H1 (cell line): ENCODE data around the gene MOV10L1. TPM values are rescaled to one million over a fixed set of nuclear protein-coding genes. Genes with fewer than 3 reads are reported as not detected.

Source experiments
- CTCF ChIA-PET: fragments of 300-600 bp; sonication (Branson Sonifier 250); formaldehyde crosslinking; loops from one replicate; lab custom pipeline; 2021; ENCODE audit not compliant: partially characterized antibody; lab: Charles Lee
- POLR2A ChIA-PET: fragments of 300-600 bp; sonication (Branson Sonifier 250); formaldehyde crosslinking; loops from one replicate; lab custom pipeline; 2021; ENCODE audit warnings: inconsistent platforms; ENCODE audit not compliant: partially characterized antibody; lab: Charles Lee
- DNase-seq, 2 experiments: peaks; one replicate each; pipeline versions ENCODE4 v3.0.0 to v3.0.0-alpha.2; 2010 to 2022; ENCODE audit warnings: low spot score in 2 of 2, low read depth in 1 of 2, mixed read lengths in 1 of 2
- FAIRE-seq: peaks from 2 replicates; lab custom pipeline; 2011; peaks lifted over from hg19 to GRCh38; lab: Jason Lieb, UNC
- H2AFZ ChIP-seq: 2 replicates; pipeline ENCODE4 v1.8.1; 2012; ENCODE audit warnings: low read length, inconsistent platforms
- H2AK5ac ChIP-seq: 2 replicates; pipeline ENCODE4 v1.6.1; 2013; ENCODE audit warnings: low read depth, low read length
- H2BK120ac ChIP-seq: replicated peaks from 2 replicates; pipeline ENCODE3; 2013; ENCODE audit warnings: low read depth, low read length, inconsistent platforms
- H2BK12ac ChIP-seq: 2 replicates; pipeline ENCODE4 v1.6.1; 2013; ENCODE audit warnings: low read depth, low read length
- H2BK15ac ChIP-seq: 2 replicates; pipeline ENCODE4 v1.6.1; 2013; ENCODE audit warnings: low read length
- H2BK20ac ChIP-seq: 2 replicates; pipeline ENCODE4 v1.6.1; 2013; ENCODE audit warnings: low read length
- H2BK5ac ChIP-seq: 2 replicates; pipeline ENCODE4 v1.6.1; 2013; ENCODE audit warnings: low read depth, low read length
- H3K14ac ChIP-seq: 2 replicates; pipeline ENCODE4 v1.6.1; 2013; ENCODE audit warnings: inconsistent platforms; ENCODE audit not compliant: insufficient read length
- H3K18ac ChIP-seq: 2 replicates; pipeline ENCODE4 v1.6.1; 2013; ENCODE audit warnings: low read length; ENCODE audit errors: extremely low read depth
- H3K23ac ChIP-seq: 2 replicates; pipeline ENCODE4 v1.6.1; 2013; ENCODE audit warnings: inconsistent platforms; ENCODE audit not compliant: insufficient read length
- H3K23me2 ChIP-seq: 2 replicates; pipeline ENCODE4 v1.6.1; 2013; ENCODE audit warnings: low read depth, low read length
- H3K27ac ChIP-seq: 2 replicates; pipeline ENCODE4 v1.6.1; 2011; ENCODE audit warnings: low read depth, low read length, inconsistent platforms
- H3K27me3 ChIP-seq, 4 experiments: replicated peaks in 1 of 4; 1 replicate in 1 of 4; 2 replicates in 3 of 4; pipeline versions ENCODE4 v1.6.1 to v1.8.1; 2011 to 2013; ENCODE audit warnings: low read length in 3 of 4, mild to moderate bottlenecking in 3 of 4, inconsistent platforms in 2 of 4, mixed read lengths in 2 of 4, moderate library complexity in 1 of 4; ENCODE audit not compliant: control insufficient read depth in 3 of 4, insufficient read depth in 3 of 4; ENCODE audit errors: extremely low read depth in 1 of 4
- H3K36me3 ChIP-seq, 4 experiments: 2 replicates each; pipeline versions ENCODE4 v1.6.1 to v1.8.1; 2011 to 2013; ENCODE audit warnings: mild to moderate bottlenecking in 4 of 4, low read length in 3 of 4, moderate library complexity in 2 of 4, control low read depth in 1 of 4, inconsistent platforms in 1 of 4; ENCODE audit not compliant: insufficient read depth in 4 of 4, control insufficient read depth in 2 of 4
- H3K4ac ChIP-seq: replicated peaks from 2 replicates; pipeline ENCODE3; 2013; ENCODE audit warnings: low read length, low read depth, mixed read lengths, inconsistent platforms; ENCODE audit not compliant: insufficient read length
- H3K4me1 ChIP-seq, 4 experiments: replicated peaks in 1 of 4; 1 replicate in 1 of 4; 2 replicates in 3 of 4; pipeline versions ENCODE4 v1.6.1 to v1.8.1; 2011 to 2013; ENCODE audit warnings: low read length in 3 of 4, inconsistent platforms in 2 of 4, mixed read lengths in 1 of 4; ENCODE audit not compliant: insufficient read depth in 4 of 4, control insufficient read depth in 3 of 4
- H3K4me2 ChIP-seq, 2 experiments: 2 replicates each; pipeline versions ENCODE4 v1.6.1 to v1.8.1; 2011 to 2013; ENCODE audit warnings: low read depth in 2 of 2, low read length in 2 of 2, control low read depth in 1 of 2, inconsistent platforms in 1 of 2, mild to moderate bottlenecking in 1 of 2; ENCODE audit not compliant: insufficient read depth in 1 of 2
- H3K4me3 ChIP-seq, 4 experiments: fragments of 200-600, 300-600 bp in 1 of 4; sonication (generic), shearing (Covaris generic), sonication (Bioruptor Twin) in 1 of 4; 2 replicates each; pipeline versions ENCODE4 v1.5.1 to v1.8.1; 2011 to 2016; ENCODE audit warnings: low read length in 4 of 4, low read depth in 3 of 4, control low read depth in 2 of 4, inconsistent platforms in 2 of 4, mild to moderate bottlenecking in 2 of 4, mixed read lengths in 1 of 4, moderate library complexity in 1 of 4; ENCODE audit not compliant: insufficient read depth in 2 of 4; ENCODE audit errors: extremely low read depth in 1 of 4
- H3K56ac ChIP-seq: replicated peaks from 2 replicates; pipeline ENCODE3; 2013; ENCODE audit warnings: low read depth, mild to moderate bottlenecking, mixed read lengths, low read length, inconsistent platforms; ENCODE audit not compliant: insufficient read length
- H3K79me1 ChIP-seq: 2 replicates; pipeline ENCODE4 v1.6.1; 2013; ENCODE audit warnings: low read depth, low read length, control low read depth
- H3K79me2 ChIP-seq, 2 experiments: 2 replicates each; pipeline versions ENCODE4 v1.6.1 to v1.8.1; 2012 to 2013; ENCODE audit warnings: low read length in 2 of 2, mild to moderate bottlenecking in 2 of 2, inconsistent platforms in 1 of 2; ENCODE audit not compliant: insufficient read depth in 2 of 2, control insufficient read depth in 1 of 2
- H3K9ac ChIP-seq, 4 experiments: replicated peaks in 1 of 4; 1 replicate in 1 of 4; 2 replicates in 3 of 4; pipeline versions ENCODE4 v1.6.1 to v1.8.1; 2011 to 2013; ENCODE audit warnings: low read depth in 3 of 4, low read length in 3 of 4, control low read depth in 2 of 4, mild to moderate bottlenecking in 2 of 4, moderate library complexity in 2 of 4, inconsistent platforms in 1 of 4; ENCODE audit errors: extremely low read depth in 1 of 4
- H3K9me3 ChIP-seq, 2 experiments: 2 replicates each; pipeline versions ENCODE4 v1.6.1 to v1.8.1; 2012 to 2013; ENCODE audit warnings: mild to moderate bottlenecking in 2 of 2, moderate library complexity in 2 of 2, control low read depth in 1 of 2, inconsistent platforms in 1 of 2, low read depth in 1 of 2, low read length in 1 of 2, mixed read lengths in 1 of 2; ENCODE audit not compliant: insufficient read depth in 2 of 2
- H4K20me1 ChIP-seq, 2 experiments: replicated peaks in 1 of 2; 2 replicates each; pipeline versions ENCODE3 to v1.8.1; 2011 to 2013; ENCODE audit warnings: inconsistent platforms in 2 of 2, low read length in 2 of 2, mild to moderate bottlenecking in 1 of 2; ENCODE audit not compliant: insufficient read depth in 2 of 2, control insufficient read depth in 1 of 2
- H4K5ac ChIP-seq: 2 replicates; pipeline ENCODE4 v1.6.1; 2013; ENCODE audit warnings: low read length, low read depth, mixed read lengths, inconsistent platforms; ENCODE audit not compliant: insufficient read length
- H4K8ac ChIP-seq: 2 replicates; pipeline ENCODE4 v1.8.0; 2013; ENCODE audit warnings: mild to moderate bottlenecking, moderate library complexity, low read length, inconsistent platforms; ENCODE audit not compliant: insufficient read depth; ENCODE audit errors: extremely low read depth
- H4K91ac ChIP-seq: replicated peaks from 2 replicates; pipeline ENCODE3; 2013; ENCODE audit warnings: low read length, mixed read lengths, inconsistent platforms; ENCODE audit not compliant: insufficient read length
- CEBPB ChIP-seq: IDR thresholded peaks from 2 replicates; pipeline ENCODE4 v1.6.1; 2012; ENCODE audit warnings: low read depth, low read length
- RAD21 ChIP-seq, 2 experiments: IDR thresholded peaks in 1 of 2; conservative IDR thresholded peaks in 1 of 2; 2 replicates each; pipeline ENCODE4 v1.6.1; 2011; ENCODE audit warnings: low read depth in 2 of 2, low read length in 2 of 2, improper control_type of control experiment in 1 of 2, inconsistent platforms in 1 of 2, mild to moderate bottlenecking in 1 of 2, moderate library complexity in 1 of 2
- WGBS, 2 experiments: shearing (Covaris generic) in 1 of 2; methylation state at CpG; one replicate each; pipeline versions ENCODE4 v1.1.6 to v1.1.7; 2013 to 2015; ENCODE audit warnings: low lambda C conversion rate in 2 of 2, mixed read lengths in 2 of 2, inconsistent platforms in 1 of 2, low coverage in 1 of 2, missing lambda C conversion rate in 1 of 2; ENCODE audit not compliant: insufficient replicate concordance in 2 of 2, insufficient coverage in 1 of 2, insufficient read length in 1 of 2; ENCODE audit errors: extremely low coverage in 1 of 2, missing lambda C conversion rate in 1 of 2; 5-methylcytosine and 5-hydroxymethylcytosine counted together
- polyA plus RNA-seq, 7 experiments: library from polyadenylated mRNA; depleted of rRNA in 3 of 7; stranded (reverse) in 5 of 7; unstranded in 2 of 7; fragments of >200 nt in 5 of 7; fragments of 200-250 nt in 2 of 7; gene quantifications; 1 replicate in 5 of 7; 2 replicates in 1 of 7; 4 replicates in 1 of 7; pipeline versions ENCODE4 v1.2.1 to v1.2.3, GENCODE V29; 2011 to 2013; ENCODE audit warnings: missing spikeins in 2 of 7, mixed read lengths in 2 of 7
- total RNA-seq: library from RNA; stranded (reverse); fragmentation: NEBNext Ultra II Directional; extraction: Animal tissue kit (Norgen Biotek cat#: 25700); gene quantifications from 2 replicates; pipeline ENCODE4 v1.2.1, GENCODE V29; 2021

The MOV10L1 gene
- total and polyA plus RNA-seq, 2 of the 8 experiments (the other 6 are each of a cell fraction or from before 2014, with no cell fraction given), result 0.32 TPM; not detected in 1

- Histone ChIP-seq H2AK5ac (peak overlapping the region; percentile 71; the same call in 1 of the 2 replicates), H3K27ac (no peak overlapping the region), H3K56ac (no peak overlapping the region), H3K18ac (no peak overlapping the region), H3K79me1 (no peaks in the 10 kb centered on the region), H3K79me2 (no peaks in the 10 kb centered on the region), H3K14ac (no peak overlapping the region), H3K9me3 (no peaks in the 10 kb centered on the region), H3K4me1 (peaks cover 0 to 4% (median 0%) of the 10 kb centered on the region in 4 experiments; a peak in 3 of 7 replicates), H4K8ac (no peak overlapping the region), H2BK5ac (no peak overlapping the region), H3K27me3 (peaks cover 0 to 6% (median 2%) of the 10 kb centered on the region in 4 experiments; a peak in 2 of 7 replicates), H3K4me3 (no peak overlapping the region), H3K4me2 (no peak overlapping the region), H3K23me2 (no peaks in the 10 kb centered on the region), H2BK120ac (no peak overlapping the region), H2BK15ac (no peak overlapping the region), H3K36me3 (no peaks in the 10 kb centered on the region), H4K20me1 (peaks cover 0 to 3% of the 10 kb centered on the region in 2 experiments), H4K91ac (no peak overlapping the region), H4K5ac (no peak overlapping the region), H3K4ac (no peak overlapping the region), H2AFZ (no peak overlapping the region), H2BK20ac (no peak overlapping the region), H2BK12ac (no peak overlapping the region), H3K9ac (no peak overlapping the region), H3K23ac (no peak overlapping the region)
- DNase-seq, result no peak
- 88% methylated on average over 26 of the region's 27 CpGs; no CpG with 5 or more reads in 1 of the 2 experiments for WGBS, 2 experiments
- POLR2A ChIA-PET, result interaction anchor here (1.4 to 1.5 kb wide), 2 partner anchors 19 to 41 kb away, joined by 4 to 5 read pairs; no protein-coding TSS in a partner anchor
- TF ChIP-seq CEBPB (no peak), RAD21 (IDR thresholded peaks at IDR 0.05 in 1 of 2, conservative IDR thresholded peaks at IDR 0.05 in 1 of 2; ENCODE audit: low read depth in 2 of 2, low read length in 2 of 2) (peak in 1 of 2 experiments; percentile 32; a peak in 1 of 4 replicates)
- CTCF ChIA-PET, result interaction anchor here (1.1 to 9.4 kb wide), 4 partner anchors 43 to 216 kb away, joined by 3 to 83 read pairs (median 13); no protein-coding TSS in a partner anchor
- no peak for FAIRE-seq
Measured at GRCh38 chr22:50146439-50147238, 56.8 kb downstream of the MOV10L1 start.
